T-helper 17 cell (primary cell): ENCODE measurements around the gene SMIM12. TPM values are rescaled to one million over a fixed set of nuclear protein-coding genes. Genes with fewer than 3 reads are reported as not detected.
"Not testable (repeated sequence)": the region's sequence is repeated elsewhere in the genome, so short reads cannot be mapped to it uniquely, and the experiment has no call there.

Experiments used
- ATAC-seq: fragments of 150-1000 bp; cut with Tn5 transposase; 2 replicates; pipeline ENCODE4 v1.10.0; 2021; ENCODE audit warnings: mild to moderate bottlenecking, moderate library complexity
- DNase-seq, 3 donors: peaks; one replicate each; pipeline versions ENCODE4 v3.0.0 to v3.0.0-alpha.2; 2020 to 2021
- H3K9me3 ChIP-seq: one replicate; pipeline ENCODE4 v1.7.0; 2013; ENCODE audit warnings: low read length, mild to moderate bottlenecking; ENCODE audit not compliant: control insufficient read depth, poor library complexity, severe bottlenecking
- H3K27ac Mint-ChIP-seq: one replicate; pipeline ENCODE4 v1.8.0; 2022; ENCODE audit warnings: mild to moderate bottlenecking, moderate library complexity, mixed read lengths
- H3K27me3 Mint-ChIP-seq: one replicate; pipeline ENCODE4 v1.8.0; 2022; ENCODE audit warnings: mixed read lengths
- H3K36me3 Mint-ChIP-seq: one replicate; pipeline ENCODE4 v1.8.0; 2022; ENCODE audit warnings: low read depth, mixed read lengths
- H3K4me1 Mint-ChIP-seq: one replicate; pipeline ENCODE4 v1.8.0; 2022; ENCODE audit warnings: mild to moderate bottlenecking, mixed read lengths
- H3K4me3 Mint-ChIP-seq: one replicate; pipeline ENCODE4 v1.8.0; 2022; ENCODE audit warnings: mild to moderate bottlenecking, moderate library complexity, mixed read lengths
- total RNA-seq, 4 donors: library from RNA in 2 of 4; stranded (reverse) in 2 of 4; gene quantifications; one replicate each; pipeline ENCODE4 v1.2.3 and lab custom pipeline; 2022 to 2026

Gene SMIM12
- total RNA-seq, 2 donors from 2014 or later = 29.6 to 39.2 TPM

- no peaks in the 10 kb centered on the region for H3K9me3 ChIP-seq
- Mint-ChIP-seq H3K36me3 (no peaks in the 10 kb centered on the region), H3K27ac (no peak overlapping the region), H3K4me1 (peaks cover 8% of the 10 kb centered on the region), H3K27me3 (no peaks in the 10 kb centered on the region), H3K4me3 (no peak overlapping the region)
- DNase-seq = no peak
- ATAC-seq = no peak
Measured at GRCh38 chr1:34825455-34826091, 34.0 kb downstream of the SMIM12 start.

GRCh38 chr1:34824817-34825454, 34.6 kb downstream of the SMIM12 start:
- ATAC-seq (no peak), DNase-seq (no peak)
- H3K27ac Mint-ChIP-seq = no peak overlapping the region
- H3K4me3 Mint-ChIP-seq = no peak overlapping the region
- H3K36me3 Mint-ChIP-seq = no peaks in the 10 kb centered on the region
- H3K27me3 Mint-ChIP-seq = no peaks in the 10 kb centered on the region
- H3K4me1 Mint-ChIP-seq = peaks cover 8% of the 10 kb centered on the region
- no peaks in the 10 kb centered on the region for H3K9me3 ChIP-seq

DNA sequence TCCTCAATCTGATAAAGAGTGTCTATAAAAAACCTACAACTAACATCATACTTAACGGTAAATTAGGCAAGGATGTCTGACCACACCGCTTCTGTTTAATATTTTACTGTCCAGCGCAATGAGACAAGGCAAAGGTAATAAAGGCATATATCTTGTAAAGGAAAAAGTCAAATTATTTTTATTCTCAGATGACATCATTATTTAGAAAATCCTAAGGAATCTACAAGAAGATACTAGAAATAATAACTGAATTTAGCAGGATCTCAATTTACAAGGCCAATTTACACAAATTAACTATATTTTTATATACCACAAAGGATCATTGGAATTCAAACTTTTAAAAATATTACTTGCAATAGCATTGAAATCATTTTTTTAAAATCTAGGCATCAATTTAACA, 37.3 kb downstream of the SMIM12 start:
- no peak overlapping the region for H3K27ac Mint-ChIP-seq
- H3K9me3 ChIP-seq = no peaks in the 10 kb centered on the region
- no peak overlapping the region for H3K4me3 Mint-ChIP-seq
- H3K36me3 Mint-ChIP-seq = no peaks in the 10 kb centered on the region
- H3K4me1 Mint-ChIP-seq = peaks cover 2% of the 10 kb centered on the region
- DNase-seq (no peak), ATAC-seq (no peak)
- H3K27me3 Mint-ChIP-seq = no peaks in the 10 kb centered on the region

GRCh38 chr1:34818862-34819261, 40.7 kb downstream of the SMIM12 start:
- not testable (repeated sequence) for DNase-seq, H3K9me3 ChIP-seq, H3K36me3 Mint-ChIP-seq, H3K4me3 Mint-ChIP-seq, ATAC-seq, H3K27me3 Mint-ChIP-seq, H3K4me1 Mint-ChIP-seq, H3K27ac Mint-ChIP-seq

- DNase-seq (no peak), ATAC-seq (no peak)
- Mint-ChIP-seq H3K36me3 (peaks cover 3% of the 10 kb centered on the region), H3K27me3 (no peaks in the 10 kb centered on the region), H3K4me3 (no peak overlapping the region), H3K27ac (no peak overlapping the region), H3K4me1 (peaks cover 2% of the 10 kb centered on the region)
- no peaks in the 10 kb centered on the region for H3K9me3 ChIP-seq
Measured at GRCh38 chr1:34816778-34817177, 42.8 kb downstream of the SMIM12 start.

- no peak for ATAC-seq
- H3K4me1 Mint-ChIP-seq = peaks cover 2% of the 10 kb centered on the region
- no peak overlapping the region for H3K4me3 Mint-ChIP-seq
- DNase-seq = no peak
- no peak overlapping the region for H3K27ac Mint-ChIP-seq
- no peaks in the 10 kb centered on the region for H3K27me3 Mint-ChIP-seq
- H3K36me3 Mint-ChIP-seq = peaks cover 3% of the 10 kb centered on the region
- no peaks in the 10 kb centered on the region for H3K9me3 ChIP-seq
Measured at GRCh38 chr1:34816332-34816731, 43.2 kb downstream of the SMIM12 start.

DNA sequence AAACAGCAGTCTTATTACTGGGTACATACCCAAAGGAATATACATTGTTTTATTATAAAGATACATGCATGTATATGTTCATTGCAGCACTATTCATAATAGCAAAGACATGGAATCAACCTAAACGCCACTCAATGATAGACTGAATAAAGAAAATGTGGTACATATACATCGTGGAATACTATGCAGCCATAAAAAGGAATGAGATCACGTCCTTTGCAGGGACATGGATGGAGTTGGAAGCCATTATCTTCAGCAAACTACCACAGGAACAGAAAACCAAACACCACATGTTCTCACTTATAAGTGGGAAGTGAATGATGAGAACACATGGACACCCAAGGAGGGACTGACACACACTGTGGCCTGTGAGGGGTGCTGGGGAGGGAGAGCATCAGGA, 48.8 kb downstream of the SMIM12 start:
- not testable (repeated sequence) for ATAC-seq, H3K27me3 Mint-ChIP-seq, DNase-seq, H3K36me3 Mint-ChIP-seq, H3K9me3 ChIP-seq, H3K27ac Mint-ChIP-seq, H3K4me3 Mint-ChIP-seq, H3K4me1 Mint-ChIP-seq

DNA sequence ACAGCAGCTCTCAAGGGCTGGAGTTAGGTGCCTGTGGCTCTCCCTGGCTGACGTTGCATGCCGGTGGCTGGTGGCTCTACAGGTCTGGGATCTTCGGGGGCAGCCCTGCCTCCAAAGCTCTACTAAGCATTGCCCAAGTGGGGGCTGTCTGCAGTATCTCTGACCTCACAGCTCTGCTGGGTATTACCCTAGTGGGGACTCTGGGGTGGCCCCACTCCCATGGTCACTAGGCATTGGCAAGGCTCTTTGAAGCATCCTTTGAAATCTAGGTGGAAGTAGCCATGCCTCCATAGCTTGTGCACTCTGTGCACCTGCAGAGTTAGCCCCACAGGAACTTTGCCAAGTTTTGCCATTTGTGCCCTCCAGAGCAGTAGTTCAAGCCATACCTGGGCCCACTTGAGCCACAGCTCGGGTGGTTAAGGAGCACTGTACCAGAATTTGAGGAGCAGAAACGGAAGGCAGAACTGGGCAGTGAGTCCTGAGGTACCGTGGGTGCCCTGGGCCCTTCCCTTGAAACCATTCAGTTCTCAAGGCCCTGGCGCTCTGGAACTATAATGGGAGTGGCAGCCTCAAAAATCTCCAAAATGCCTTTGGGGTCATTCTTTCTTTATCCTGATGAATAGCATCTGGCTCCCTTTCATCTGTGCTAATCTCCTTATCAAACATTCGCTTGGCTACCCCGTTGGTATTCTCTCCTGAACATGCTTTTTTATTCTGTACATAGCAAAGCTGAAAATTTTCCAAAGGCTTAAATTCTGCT, 51.3 kb downstream of the SMIM12 start:
- Mint-ChIP-seq H3K27ac (no peak overlapping the region), H3K36me3 (peaks cover 3% of the 10 kb centered on the region), H3K4me3 (no peak overlapping the region), H3K4me1 (no peaks in the 10 kb centered on the region), H3K27me3 (no peaks in the 10 kb centered on the region)
- no peak for ATAC-seq
- H3K9me3 ChIP-seq = no peaks in the 10 kb centered on the region
- DNase-seq = no peak

GRCh38 chr1:34806396-34806795, 53.2 kb downstream of the SMIM12 start:
- Mint-ChIP-seq H3K27ac (no peak overlapping the region), H3K27me3 (no peaks in the 10 kb centered on the region), H3K36me3 (peaks cover 3% of the 10 kb centered on the region), H3K4me1 (no peaks in the 10 kb centered on the region), H3K4me3 (no peak overlapping the region)
- DNase-seq (no peak), ATAC-seq (no peak)
- no peaks in the 10 kb centered on the region for H3K9me3 ChIP-seq

GRCh38 chr1:34803770-34804169, 55.8 kb downstream of the SMIM12 start:
- H3K36me3 Mint-ChIP-seq = no peaks in the 10 kb centered on the region
- H3K27ac Mint-ChIP-seq = no peak overlapping the region
- ATAC-seq = no peak
- H3K27me3 Mint-ChIP-seq = no peaks in the 10 kb centered on the region
- H3K9me3 ChIP-seq = no peaks in the 10 kb centered on the region
- DNase-seq = no peak
- peaks cover 2% of the 10 kb centered on the region for H3K4me1 Mint-ChIP-seq
- no peak overlapping the region for H3K4me3 Mint-ChIP-seq

Other genes with a start within 250 kb of the SMIM12 start
- not detected for gene GJB5, start 104.7 kb downstream of the SMIM12 start, total RNA-seq
- gene GJB4, start 100.0 kb downstream of the SMIM12 start, total RNA-seq = not detected
- not detected for gene GJB3, start 78.5 kb downstream of the SMIM12 start, total RNA-seq
- gene GJA4, start 66.8 kb downstream of the SMIM12 start, total RNA-seq = under 1 TPM in 1 of 2 donors, not detected in 1; 0.55 TPM
- gene DLGAP3, start 69.9 kb upstream of the SMIM12 start, total RNA-seq = under 1 TPM; 0.55 to 0.75 TPM
- 10 to 100 TPM; 10.6 to 14.4 TPM for gene TMEM35B, start 125.6 kb upstream of the SMIM12 start, total RNA-seq
- 10 to 100 TPM; 21.9 to 27.7 TPM for gene ZMYM6, start 172.2 kb upstream of the SMIM12 start, total RNA-seq
- gene ZMYM1, start 219.6 kb upstream of the SMIM12 start, total RNA-seq = 10 to 100 TPM in 1 of 2 donors, 1 to 10 TPM in 1; 8.0 to 11.1 TPM